Omental fat pad (tissue), 4 donors: ENCODE data around the gene BZW2. TPM values are rescaled to one million over a fixed set of nuclear protein-coding genes. Genes with fewer than 3 reads are reported as not detected.

ENCODE experiments used
- ATAC-seq: fragments of 150-250 bp; one replicate; pipeline ENCODE4 v1.9.1; 2016; ENCODE audit warnings: mild to moderate bottlenecking, moderate library complexity; ENCODE audit not compliant: low FRiP score
- DNase-seq: peaks from one replicate; pipeline ENCODE4 v3.0.0-alpha.2; 2019; ENCODE audit warnings: low spot score
- total RNA-seq, 4 donors: library from RNA; depleted of rRNA; stranded (reverse); fragments of >200 nt; gene quantifications; one replicate each; pipeline ENCODE4 v1.1.0, GENCODE V29; 2016
- TF ChIP-seq, protein P1 (sequence below), 3 donors: fragments of 450-650 bp; IDR thresholded peaks; one replicate each; pipeline ENCODE4 v1.5.1; 2016 to 2017; ENCODE audit warnings: antibody characterized with exemption in 3 of 3, mild to moderate bottlenecking in 3 of 3, moderate library complexity in 2 of 3

The BZW2 gene
- total RNA-seq, 4 donors from 2014 or later, result 44.9 to 92.7 (median 55.4) TPM

DNA sequence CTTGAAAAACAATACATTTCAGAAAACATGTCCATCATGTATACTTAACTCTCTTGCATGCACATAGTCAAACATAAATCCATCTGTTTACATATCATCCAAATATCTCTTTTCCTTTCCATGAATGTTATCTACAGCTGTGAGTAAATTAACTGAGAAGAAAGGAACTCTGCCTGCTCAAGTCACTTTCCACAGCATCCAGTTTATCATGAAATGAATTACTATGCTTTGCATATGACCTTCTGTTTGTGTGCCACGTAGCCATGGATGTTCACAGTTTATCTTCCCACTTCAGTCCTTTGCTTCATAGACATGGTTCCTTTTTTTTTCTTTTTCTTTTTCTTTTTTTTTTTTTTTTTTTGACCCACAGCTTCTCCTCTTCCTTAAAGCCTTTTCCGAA lies 39.6 kb downstream of the BZW2 start:
- TF ChIP-seq, protein P1, sequence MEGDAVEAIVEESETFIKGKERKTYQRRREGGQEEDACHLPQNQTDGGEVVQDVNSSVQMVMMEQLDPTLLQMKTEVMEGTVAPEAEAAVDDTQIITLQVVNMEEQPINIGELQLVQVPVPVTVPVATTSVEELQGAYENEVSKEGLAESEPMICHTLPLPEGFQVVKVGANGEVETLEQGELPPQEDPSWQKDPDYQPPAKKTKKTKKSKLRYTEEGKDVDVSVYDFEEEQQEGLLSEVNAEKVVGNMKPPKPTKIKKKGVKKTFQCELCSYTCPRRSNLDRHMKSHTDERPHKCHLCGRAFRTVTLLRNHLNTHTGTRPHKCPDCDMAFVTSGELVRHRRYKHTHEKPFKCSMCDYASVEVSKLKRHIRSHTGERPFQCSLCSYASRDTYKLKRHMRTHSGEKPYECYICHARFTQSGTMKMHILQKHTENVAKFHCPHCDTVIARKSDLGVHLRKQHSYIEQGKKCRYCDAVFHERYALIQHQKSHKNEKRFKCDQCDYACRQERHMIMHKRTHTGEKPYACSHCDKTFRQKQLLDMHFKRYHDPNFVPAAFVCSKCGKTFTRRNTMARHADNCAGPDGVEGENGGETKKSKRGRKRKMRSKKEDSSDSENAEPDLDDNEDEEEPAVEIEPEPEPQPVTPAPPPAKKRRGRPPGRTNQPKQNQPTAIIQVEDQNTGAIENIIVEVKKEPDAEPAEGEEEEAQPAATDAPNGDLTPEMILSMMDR (IDR thresholded peaks at IDR 0.05), result no peak
- DNase-seq, result no peak
- ATAC-seq, result no peak

DNA sequence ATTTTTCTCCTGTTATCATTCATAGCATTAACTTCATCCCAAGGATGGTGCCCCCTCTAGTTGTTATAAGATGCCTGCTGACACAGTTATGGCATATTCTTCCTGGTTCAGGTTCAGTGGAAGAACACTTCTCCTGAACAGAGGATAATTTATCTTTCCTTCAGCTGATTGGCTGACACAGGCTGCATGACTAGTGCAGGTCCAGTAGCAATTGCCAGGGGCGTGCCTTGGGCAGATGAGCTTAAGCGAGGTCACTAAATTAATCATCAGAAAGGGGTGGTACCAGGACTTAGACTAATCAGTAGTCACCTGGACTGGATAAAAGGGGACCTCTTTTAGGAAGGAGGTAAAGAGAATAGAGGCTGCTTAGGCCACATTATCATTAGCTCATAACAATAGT lies 42.3 kb downstream of the BZW2 start:
- TF ChIP-seq, protein P1 (IDR thresholded peaks at IDR 0.05), result no peak

DNA sequence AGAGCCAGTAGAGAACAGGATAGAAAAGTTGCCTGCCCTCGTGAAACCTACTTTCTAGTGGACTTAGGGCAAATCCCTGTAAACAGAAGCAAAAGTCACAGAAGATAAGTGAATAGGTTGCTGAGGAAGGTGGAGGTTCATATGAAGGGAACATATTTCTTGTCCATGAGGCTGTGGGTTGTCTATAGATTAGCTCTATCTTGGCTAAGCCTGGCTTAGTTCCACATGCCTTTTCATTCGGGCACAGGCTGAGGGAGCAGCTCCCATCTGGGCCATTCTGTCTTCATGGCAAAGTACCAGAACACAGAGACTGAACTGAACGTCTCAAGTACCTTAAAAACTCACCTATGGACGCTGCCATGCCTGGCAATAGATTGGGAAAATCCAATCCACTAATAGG lies 45.3 kb downstream of the BZW2 start:
- ATAC-seq (no peak), DNase-seq (no peak)
- TF ChIP-seq, protein P1 (IDR thresholded peaks at IDR 0.05), result no peak

More for the DNA sequence above, 42.3 kb downstream of the BZW2 start:
- DNase-seq, result no peak
- ATAC-seq, result no peak

DNA sequence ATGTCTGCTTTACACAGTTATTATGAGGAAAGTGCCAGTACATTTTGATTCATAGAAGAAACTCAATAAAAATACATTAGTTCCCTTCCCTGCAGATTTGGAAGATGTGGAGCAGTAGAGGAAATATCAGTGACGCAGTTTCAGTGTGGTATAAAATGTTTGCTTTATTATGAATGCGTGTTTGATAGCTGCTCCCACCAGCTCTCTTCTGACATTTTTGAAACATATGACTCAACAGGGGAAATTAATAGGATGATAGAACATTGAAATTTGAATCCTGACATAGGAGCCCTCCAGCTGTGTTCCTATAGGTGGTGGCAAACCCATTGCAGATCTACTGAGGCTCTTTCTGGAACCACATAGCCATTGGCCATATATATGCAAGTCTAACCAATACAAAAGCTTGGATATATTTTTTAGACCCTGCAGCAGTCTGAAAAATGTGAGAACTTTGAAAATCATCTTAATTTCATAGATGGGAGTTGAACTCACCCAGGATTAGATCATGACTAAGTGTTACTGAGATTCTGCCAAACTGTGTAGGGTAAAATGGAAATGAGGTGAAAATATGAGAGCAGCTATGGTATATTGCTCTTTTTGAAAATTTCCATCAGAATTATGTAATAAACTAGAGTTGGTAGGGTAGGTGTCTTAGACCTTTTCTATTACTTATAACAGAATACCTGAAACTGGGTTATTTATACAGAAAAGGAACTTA lies 47.8 kb downstream of the BZW2 start:
- no peak for DNase-seq
- TF ChIP-seq, protein P1 (IDR thresholded peaks at IDR 0.05), result no peak
- no peak for ATAC-seq

DNA sequence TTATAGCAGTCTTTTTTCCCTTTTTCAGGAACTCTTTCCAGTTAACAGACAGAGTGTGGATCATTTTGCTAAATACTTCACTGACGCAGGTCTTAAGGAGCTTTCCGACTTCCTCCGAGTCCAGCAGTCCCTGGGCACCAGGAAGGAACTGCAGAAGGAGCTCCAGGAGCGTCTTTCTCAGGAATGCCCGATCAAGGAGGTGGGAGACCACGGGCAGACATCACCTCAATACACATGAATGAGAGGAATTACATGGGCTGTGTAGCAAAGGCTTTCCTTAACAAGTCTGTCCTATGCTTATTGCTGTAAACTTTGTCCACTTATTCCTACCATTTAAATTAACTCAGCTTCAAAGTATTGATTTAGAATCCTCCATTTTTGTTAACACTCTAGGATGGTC lies 48.8 kb downstream of the BZW2 start:
- TF ChIP-seq, protein P1 (IDR thresholded peaks at IDR 0.05), result no peak
- ATAC-seq, result no peak
- DNase-seq, result no peak

DNA sequence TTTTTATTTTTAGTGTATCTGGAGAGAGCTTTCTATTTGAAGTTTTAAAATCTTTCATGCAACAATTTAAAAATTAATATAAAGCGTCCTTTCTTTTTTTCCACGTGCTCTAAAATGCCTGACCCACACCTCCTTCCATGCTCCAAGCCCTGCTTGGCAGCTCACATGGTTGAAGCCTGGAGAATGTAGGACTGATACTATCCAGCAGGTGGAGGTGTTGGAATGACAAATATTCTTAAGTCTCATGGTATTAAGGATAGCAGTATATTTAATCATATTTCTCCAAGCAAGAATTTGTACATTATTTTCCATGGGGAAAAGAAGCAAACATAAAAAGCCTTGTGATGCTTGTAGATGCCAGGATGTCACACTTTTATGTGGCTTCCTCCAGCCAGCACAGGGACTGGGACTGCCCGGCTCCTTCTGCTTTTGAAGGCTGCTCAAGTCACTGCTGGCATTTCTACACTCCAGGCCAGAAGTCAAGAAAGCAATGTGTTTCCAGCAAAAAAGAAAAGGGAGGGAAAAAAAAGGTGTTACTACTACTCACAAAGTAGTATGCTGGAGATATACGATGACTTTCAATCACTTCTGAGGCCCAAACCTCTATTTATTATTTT lies 49.7 kb downstream of the BZW2 start:
- TF ChIP-seq, protein P1 (IDR thresholded peaks at IDR 0.05), result no peak
- DNase-seq (no peak), ATAC-seq (peak; percentile 58)
